Measurements from ENCODE around the gene MIEF2. TPM values are rescaled to one million over a fixed set of nuclear protein-coding genes. Genes with fewer than 3 reads are reported as not detected.

The MIEF2 gene
- total RNA-seq, 2 experiments from 2014 or later: 3.2 to 4.3 TPM

Other genes with a start within 250 kb of the MIEF2 start
- gene ATPAF2, start 221.5 kb upstream of the MIEF2 start, total RNA-seq: 10 to 100 TPM; 31.0 to 33.3 TPM
- 1 to 10 TPM; 7.2 to 7.7 TPM for gene GID4, start 221.3 kb upstream of the MIEF2 start, total RNA-seq
- 10 to 100 TPM; 52.2 to 52.4 TPM for gene DRG2, start 172.7 kb upstream of the MIEF2 start, total RNA-seq
- under 1 TPM; 0.60 to 0.68 TPM for gene MYO15A, start 151.9 kb upstream of the MIEF2 start, total RNA-seq
- 100 to 1,000 TPM; 163 TPM for gene ALKBH5, start 76.8 kb upstream of the MIEF2 start, total RNA-seq
- 10 to 100 TPM; 13.7 to 15.2 TPM for gene LLGL1, start 35.0 kb upstream of the MIEF2 start, total RNA-seq
- gene FLII, start 1.9 kb upstream of the MIEF2 start, total RNA-seq: 100 to 1,000 TPM; 237 to 242 TPM
- gene TOP3A, start 54.3 kb downstream of the MIEF2 start, total RNA-seq: 10 to 100 TPM; 55.4 to 56.9 TPM
- 10 to 100 TPM; 19.4 TPM for gene SMCR8, start 54.6 kb downstream of the MIEF2 start, total RNA-seq
- 10 to 100 TPM; 50.2 to 52.2 TPM for gene SHMT1, start 102.9 kb downstream of the MIEF2 start, total RNA-seq
- gene EVPLL, start 117.1 kb downstream of the MIEF2 start, total RNA-seq: under 1 TPM; 0.14 to 0.39 TPM
- under 1 TPM in 1 of 2 experiments, not detected in 1; 0.20 TPM for gene LGALS9C, start 216.1 kb downstream of the MIEF2 start, total RNA-seq

Data from activated naive CD8-positive, alpha-beta T cell treated with anti-CD3 and anti-CD28 coated beads for 36 hours (primary cell).